Measurements from ENCODE around the gene KIF18A. TPM values are rescaled to one million over a fixed set of nuclear protein-coding genes. Genes with fewer than 3 reads are reported as not detected.

KIF18A gene
- total and polyA plus RNA-seq, 2 of the 8 experiments (the other 6 are each of a cell fraction or from before 2014, with no cell fraction given): 4.0 to 23.3 TPM

DNA sequence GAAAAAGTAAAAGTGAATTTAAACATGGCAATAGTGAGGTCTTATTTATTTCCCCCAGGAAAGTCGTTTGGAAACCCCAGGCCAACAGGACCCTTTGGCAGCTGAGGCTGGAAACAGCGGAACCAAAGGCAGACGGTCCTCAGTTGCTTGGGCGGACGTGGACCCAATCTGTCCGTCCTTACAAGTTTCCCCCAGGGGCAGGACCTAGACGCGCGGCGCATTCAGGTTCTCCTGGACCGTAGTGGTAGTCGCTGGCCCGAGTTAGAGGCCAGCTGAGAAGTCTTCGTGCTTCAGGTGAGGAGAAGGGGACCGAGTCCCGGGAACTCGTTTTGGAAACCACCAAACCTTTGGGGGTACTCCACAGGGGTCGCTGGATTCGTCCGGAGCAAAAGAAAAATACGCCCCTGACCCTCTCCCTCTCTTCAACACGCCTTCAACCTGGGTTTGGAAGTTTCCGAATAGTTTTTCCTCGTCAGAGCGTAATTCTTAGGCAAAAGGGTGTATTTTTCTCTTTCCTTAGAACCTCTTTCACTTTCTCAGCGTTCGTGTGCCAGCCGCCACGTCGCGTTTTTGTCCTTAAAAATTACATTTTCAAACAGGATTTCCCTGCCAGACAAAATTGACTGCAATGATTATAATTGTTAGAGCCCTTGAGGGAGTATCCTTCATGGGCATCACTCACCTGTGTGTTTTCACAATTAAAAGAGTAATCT, 2.3 kb upstream of the KIF18A start (continued):
- TF ChIP-seq SRF (IDR thresholded peaks at IDR 0.05; ENCODE audit: low read depth, low read length): peak; percentile 16; the same call in 1 of the 2 replicates
- peak; percentile 61; the same call in 1 of the 2 replicates for TF ChIP-seq JUND (IDR thresholded peaks at IDR 0.05; ENCODE audit: low read length)
- no peak for TF ChIP-seq NANOG (IDR thresholded peaks at IDR 0.05; ENCODE audit: insufficient read depth, low read depth, low read length, poor library complexity, severe bottlenecking)
- no peak for TF ChIP-seq BCL11A (IDR thresholded peaks at IDR 0.05; ENCODE audit: low read depth in 2 of 2, low read length in 2 of 2)
